GM12873 (cell line): ENCODE results near the gene PKD2L2.

Experiments used
- CTCF ChIP-seq: IDR thresholded peaks from 2 replicates; pipeline ENCODE4 v1.5.1; 2012; ENCODE audit warnings: low read depth, mild to moderate bottlenecking, moderate library complexity, low read length, control low read depth; ENCODE audit not compliant: insufficient read depth; ENCODE audit errors: missing control alignments

PKD2L2 gene

GRCh38 chr5:137959488-137959887 is 70.2 kb downstream of the PKD2L2 start:
- TF ChIP-seq CTCF: no peak

GRCh38 chr5:137960141-137960540 is 70.9 kb downstream of the PKD2L2 start:
- no peak for TF ChIP-seq CTCF

- TF ChIP-seq CTCF: no peak
Observed at GRCh38 chr5:137960819-137961218, 71.6 kb downstream of the PKD2L2 start.

GRCh38 chr5:137975208-137975607 is 86.0 kb downstream of the PKD2L2 start:
- no peak for TF ChIP-seq CTCF

GRCh38 chr5:137989419-137989818 is 100.2 kb downstream of the PKD2L2 start:
- no peak for TF ChIP-seq CTCF
